HG03139 (cell line): ENCODE measurements around the gene ITGB1BP1.

Experiments used
- ATAC-seq: cut with Tn5 transposase; IDR thresholded peaks from one replicate; pipeline ENCODE4 v1.9.1; 2021; ENCODE audit not compliant: unreplicated experiment

The ITGB1BP1 gene

GRCh38 chr2:9428965-9429577 lies 5.7 kb upstream of the ITGB1BP1 start:
- ATAC-seq: no peak

DNA sequence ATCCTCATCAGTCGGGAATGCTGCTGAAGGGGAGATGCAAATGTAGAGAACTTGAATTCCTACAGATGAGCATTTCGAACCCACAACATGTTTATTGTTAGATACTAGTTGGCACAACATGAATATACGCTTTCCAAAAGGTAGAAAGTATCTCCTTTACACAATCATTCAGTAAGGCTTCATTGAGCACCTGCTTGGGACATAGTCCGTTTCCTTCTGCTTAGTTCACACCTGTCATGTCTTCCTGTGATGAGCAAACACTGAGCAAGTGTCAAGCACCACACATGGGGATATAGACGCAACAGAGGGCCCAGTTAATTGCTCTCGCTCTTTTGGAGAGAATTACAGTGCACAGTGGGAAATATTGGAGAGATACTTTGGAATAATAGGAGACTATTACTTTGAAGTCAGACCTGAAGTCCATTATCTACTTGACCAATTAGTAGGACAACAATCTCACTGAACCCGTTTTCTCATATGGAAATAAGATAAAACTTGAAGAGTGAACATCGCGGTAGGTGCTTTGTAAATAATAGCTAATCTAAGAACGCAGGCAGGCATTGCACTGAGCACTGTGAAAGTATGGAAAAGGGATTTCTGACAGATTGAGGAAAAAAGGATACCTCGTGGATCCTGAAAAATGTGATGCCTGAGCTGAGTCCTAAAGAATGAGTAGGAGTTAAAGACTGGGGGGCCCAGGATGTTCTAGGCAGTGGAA lies 1.3 kb upstream of the ITGB1BP1 start:
- no peak for ATAC-seq

DNA sequence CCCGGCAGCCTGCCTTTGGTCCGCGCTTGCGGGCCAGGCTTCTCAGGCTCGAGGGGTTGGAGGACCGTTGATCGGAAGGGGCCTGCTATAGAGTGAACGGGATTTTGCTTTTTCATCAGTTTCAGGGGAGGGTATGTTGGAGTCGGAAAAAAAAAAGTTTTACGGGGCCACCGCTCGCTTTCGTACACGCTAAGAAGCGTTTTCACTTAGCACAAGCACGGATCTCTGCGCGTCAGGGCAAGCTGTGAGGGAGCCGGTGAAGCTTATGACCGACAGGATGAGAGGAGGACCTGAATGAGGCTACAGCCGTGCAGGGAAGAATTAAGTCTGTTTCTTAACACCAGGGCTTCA lies 569 bp upstream of the ITGB1BP1 start:
- no peak for ATAC-seq

GRCh38 chr2:9422321-9423099 lies 818 bp downstream of the ITGB1BP1 start:
- ATAC-seq: peak; percentile 26

DNA sequence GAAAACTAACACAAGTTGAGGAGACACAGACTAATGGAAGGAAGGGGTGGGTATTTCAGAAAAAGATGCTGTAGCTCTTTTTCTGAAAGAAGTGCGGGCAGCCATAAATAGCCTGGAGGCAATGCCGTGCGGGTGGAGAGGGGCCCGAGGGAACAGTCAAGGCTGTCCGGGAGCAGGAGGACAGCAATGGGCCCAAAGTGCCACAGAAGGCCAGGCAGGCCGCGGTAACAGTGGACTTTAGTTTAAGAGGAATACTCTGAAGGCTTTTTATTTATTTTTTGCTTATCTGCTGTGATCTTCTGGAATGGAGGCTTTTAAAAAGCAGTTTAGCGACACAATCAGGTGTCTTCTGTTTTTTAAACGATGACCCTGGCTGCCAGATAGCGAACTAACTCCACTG lies 2.8 kb downstream of the ITGB1BP1 start:
- ATAC-seq: no peak

- no peak for ATAC-seq
These were observed 3.8 kb downstream of the ITGB1BP1 start for GRCh38 chr2:9419541-9419940.

DNA sequence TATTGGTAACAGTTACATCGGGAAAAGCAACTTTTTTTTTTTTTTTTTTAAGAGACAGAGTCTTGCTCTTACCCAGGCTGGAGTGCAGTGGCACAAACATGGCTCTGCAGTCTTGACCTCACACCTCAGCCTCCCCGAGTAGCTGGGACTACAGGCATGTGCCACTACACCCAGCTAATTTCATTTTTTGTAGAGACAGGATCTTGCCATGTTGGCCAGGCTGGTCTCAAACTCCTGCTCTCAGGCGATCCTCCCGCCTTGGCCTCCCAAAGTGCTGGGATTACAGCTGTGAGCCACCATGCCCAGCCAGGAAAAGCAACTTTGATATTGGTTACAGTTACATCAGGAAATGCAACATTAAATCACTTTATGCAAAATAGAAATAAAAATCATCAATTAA lies 4.6 kb downstream of the ITGB1BP1 start:
- no peak for ATAC-seq

DNA sequence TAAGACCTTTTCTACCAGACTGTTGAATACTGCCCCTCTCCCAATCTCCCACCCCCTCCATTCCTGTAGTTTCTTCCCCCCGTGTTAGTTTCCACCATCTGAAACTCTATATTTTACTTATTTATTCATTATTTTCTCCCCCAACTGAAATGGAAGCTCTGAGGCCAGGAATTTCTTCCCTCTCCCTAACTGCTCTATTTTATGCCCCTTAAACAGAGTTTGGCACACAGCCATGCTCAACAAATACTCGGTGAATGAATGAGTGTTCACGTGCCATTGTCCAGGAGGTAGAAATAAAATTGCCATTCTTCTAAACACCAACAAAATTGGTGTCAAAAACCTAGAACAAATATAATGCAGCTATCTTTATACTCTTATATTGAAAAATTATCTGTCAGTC lies 5.6 kb downstream of the ITGB1BP1 start:
- ATAC-seq: no peak

GRCh38 chr2:9416962-9417316 lies 6.4 kb downstream of the ITGB1BP1 start:
- no peak for ATAC-seq

GRCh38 chr2:9416267-9416961 lies 6.9 kb downstream of the ITGB1BP1 start:
- ATAC-seq: no peak

DNA sequence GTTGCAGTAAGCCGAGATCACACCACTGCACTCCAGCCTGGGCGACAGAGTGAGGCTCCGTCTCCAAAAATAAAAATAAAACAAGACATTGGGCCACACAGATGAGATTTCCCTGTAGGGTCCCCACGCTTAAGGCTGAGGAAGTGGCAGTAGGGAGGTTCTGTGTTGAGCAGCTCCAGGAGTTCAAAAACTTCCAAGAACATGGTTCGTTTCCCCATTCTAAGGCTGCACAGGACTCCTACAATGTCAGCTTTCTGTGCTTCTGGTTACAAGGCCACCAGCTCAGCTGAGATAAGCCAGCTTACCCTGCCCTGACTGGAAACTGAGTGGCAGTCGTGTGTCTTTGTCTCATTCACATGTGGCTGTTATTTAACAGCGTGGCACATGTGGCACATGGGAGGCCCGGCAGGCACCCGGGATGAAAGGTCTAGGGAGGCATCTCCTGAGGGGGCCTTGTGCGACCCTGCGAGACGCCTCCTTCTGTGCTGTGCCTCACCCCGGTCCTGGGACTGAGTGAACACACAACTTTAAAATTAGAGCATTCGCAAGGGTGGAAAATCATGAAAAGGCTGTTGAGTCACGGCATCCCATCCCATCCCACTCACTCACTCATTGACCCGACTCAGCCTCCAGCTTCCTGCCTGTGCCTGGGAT lies 7.7 kb downstream of the ITGB1BP1 start:
- ATAC-seq: no peak

DNA sequence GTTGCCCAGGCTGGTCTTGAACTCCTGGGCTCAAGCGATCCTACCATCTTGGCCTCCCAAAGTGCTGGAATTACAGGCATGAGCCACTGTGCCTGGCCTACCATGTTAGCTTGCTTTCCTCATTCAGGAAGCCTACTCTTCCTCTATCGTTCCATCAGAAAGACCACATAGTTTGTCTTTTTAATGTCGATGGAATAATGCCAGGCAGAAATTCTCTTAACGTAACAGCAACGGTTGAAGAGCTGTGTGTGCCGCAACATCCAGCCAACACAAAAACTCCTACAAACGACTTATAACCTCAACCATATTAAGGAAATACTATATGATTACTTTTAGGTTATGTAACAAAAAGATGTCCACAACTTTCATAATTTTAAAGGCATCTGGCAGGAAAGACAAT lies 10.5 kb downstream of the ITGB1BP1 start:
- ATAC-seq: no peak

- no peak for ATAC-seq
These were observed 13.2 kb downstream of the ITGB1BP1 start for GRCh38 chr2:9410108-9410507.

DNA sequence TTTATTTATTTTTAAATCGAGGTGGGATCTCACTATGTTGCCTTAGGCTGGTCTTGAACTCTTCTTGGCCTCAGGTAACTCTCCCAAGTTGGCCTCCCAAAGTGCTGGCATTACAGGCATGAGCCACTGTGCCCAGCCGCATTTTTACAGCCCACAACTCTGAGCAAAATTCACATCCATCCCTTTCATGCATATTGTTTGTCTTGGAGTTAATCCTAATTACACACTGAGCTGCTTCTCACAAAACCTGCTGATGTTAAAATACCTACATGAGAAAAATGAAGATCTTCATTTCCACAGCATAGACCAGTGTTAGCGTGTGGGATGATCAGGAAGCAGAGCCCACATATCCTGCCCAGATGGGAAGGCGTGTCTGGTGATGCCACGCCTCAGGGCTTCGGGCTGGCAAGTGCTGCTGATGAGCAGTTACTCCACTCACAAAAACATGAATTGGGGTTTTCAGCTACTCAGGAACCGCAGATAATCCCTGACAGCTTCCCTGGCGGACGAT lies 14.6 kb downstream of the ITGB1BP1 start:
- no peak for ATAC-seq

- no peak for ATAC-seq
These were observed 15.9 kb downstream of the ITGB1BP1 start for GRCh38 chr2:9407363-9407811.

DNA sequence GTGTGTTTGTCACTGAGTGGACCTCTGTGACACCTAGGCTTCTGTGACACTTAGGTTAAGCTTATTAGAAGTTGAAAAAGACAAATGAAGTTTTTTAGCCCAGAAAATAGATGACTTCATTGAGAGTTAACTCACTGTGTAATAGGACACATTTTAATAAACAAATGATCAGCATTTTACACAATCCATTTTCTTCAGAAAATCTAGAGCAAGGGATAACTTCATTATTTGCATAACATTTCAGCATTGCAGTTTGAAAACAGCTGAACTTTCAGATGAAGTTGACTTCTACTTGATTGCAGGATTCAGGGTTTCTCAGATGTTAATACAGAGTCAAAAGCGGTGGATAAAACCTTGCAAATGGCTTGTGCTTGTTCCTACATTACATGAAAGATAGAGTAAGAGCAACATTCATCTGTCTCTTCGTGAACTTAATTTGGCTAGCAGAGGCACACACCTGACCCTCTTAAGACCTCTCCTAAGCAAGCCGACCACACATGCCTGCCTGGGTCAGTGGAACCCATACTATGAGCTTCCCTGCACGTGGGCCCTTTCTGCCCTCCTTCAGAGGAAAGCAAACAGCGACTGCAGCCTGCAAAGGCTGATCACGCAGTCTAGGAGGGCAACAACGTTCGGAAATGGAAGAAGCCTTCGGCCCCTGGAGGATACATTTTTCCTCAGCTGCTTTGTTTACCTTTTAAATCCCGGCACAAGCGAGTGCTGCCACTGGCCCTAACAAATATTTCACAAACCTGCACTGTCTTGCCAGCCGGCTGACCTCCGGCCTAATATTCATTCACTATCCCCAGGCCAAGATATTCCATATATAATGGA lies 16.6 kb downstream of the ITGB1BP1 start:
- no peak for ATAC-seq

GRCh38 chr2:9405636-9406035 lies 17.7 kb downstream of the ITGB1BP1 start:
- no peak for ATAC-seq

- ATAC-seq: no peak
These were observed 18.9 kb downstream of the ITGB1BP1 start for GRCh38 chr2:9404451-9404850.

GRCh38 chr2:9403924-9404323 lies 19.4 kb downstream of the ITGB1BP1 start:
- ATAC-seq: no peak
